ENCODE results near the gene TBC1D2B. TPM values are rescaled to one million over a fixed set of nuclear protein-coding genes. Genes with fewer than 3 reads are reported as not detected.
"Not testable (repeated sequence)": the region's sequence is repeated elsewhere in the genome, so short reads cannot be mapped to it uniquely, and the experiment has no call there.

Gene TBC1D2B
- total and polyA plus RNA-seq, 4 donors = 21.8 to 62.9 (median 38.9) TPM

DNA sequence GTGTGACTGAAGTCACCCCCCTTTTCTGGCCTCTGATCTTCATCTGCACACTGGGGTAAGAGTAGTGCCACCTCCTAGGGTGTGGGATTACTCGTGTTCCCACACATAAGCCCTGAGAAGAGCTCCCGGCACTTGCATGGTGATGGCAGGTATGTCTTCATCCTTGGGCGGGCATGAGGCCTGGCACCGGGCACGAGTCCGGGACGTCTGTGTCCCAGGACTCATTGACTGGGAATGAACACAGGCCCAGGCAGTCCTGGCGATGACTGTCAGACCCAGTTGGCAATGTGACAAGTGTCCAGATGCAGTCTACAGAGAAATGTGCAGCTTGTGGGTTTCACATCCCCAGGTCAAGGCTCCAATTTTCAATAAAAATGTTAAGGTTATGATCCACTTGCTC is 78.9 kb downstream of the TBC1D2B start:
- Histone ChIP-seq H3K4me1 (ENCODE audit: control insufficient read depth in 5 of 5, insufficient read depth in 5 of 5, low read length in 5 of 5) (peaks cover 0 to 20% (median 8%) of the 10 kb centered on the region in 5 donors), H3K27me3 (ENCODE audit: control insufficient read depth in 3 of 3, insufficient read depth in 3 of 3, low read length in 2 of 3) (no peaks in the 10 kb centered on the region), H3K9ac (ENCODE audit: insufficient read depth in 1 of 2, low read length in 2 of 2) (no peak overlapping the region), H3K4me3 (no peak overlapping the region), H3K9me3 (ENCODE audit: control insufficient read depth in 4 of 4, insufficient read depth in 3 of 4, low read length in 3 of 4) (no peaks in the 10 kb centered on the region), H3K36me3 (ENCODE audit: control insufficient read depth in 4 of 4, insufficient read depth in 4 of 4, low read length in 4 of 4) (peaks cover 0 to 48% (median 30%) of the 10 kb centered on the region in 4 donors), H3K27ac (ENCODE audit: low read depth in 1 of 2, low read length in 1 of 2) (no peak overlapping the region)
- TF ChIP-seq, protein P1, sequence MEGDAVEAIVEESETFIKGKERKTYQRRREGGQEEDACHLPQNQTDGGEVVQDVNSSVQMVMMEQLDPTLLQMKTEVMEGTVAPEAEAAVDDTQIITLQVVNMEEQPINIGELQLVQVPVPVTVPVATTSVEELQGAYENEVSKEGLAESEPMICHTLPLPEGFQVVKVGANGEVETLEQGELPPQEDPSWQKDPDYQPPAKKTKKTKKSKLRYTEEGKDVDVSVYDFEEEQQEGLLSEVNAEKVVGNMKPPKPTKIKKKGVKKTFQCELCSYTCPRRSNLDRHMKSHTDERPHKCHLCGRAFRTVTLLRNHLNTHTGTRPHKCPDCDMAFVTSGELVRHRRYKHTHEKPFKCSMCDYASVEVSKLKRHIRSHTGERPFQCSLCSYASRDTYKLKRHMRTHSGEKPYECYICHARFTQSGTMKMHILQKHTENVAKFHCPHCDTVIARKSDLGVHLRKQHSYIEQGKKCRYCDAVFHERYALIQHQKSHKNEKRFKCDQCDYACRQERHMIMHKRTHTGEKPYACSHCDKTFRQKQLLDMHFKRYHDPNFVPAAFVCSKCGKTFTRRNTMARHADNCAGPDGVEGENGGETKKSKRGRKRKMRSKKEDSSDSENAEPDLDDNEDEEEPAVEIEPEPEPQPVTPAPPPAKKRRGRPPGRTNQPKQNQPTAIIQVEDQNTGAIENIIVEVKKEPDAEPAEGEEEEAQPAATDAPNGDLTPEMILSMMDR (IDR thresholded peaks at IDR 0.05; ENCODE audit: control extremely low read depth, extremely low read depth) = no peak
- WGBS, 2 donors = 93 to 97% methylated on average over 8 of the region's 8 CpGs
- ATAC-seq (ENCODE audit: insufficient read depth, low FRiP score) (no peak), DNase-seq (no peak)

DNA sequence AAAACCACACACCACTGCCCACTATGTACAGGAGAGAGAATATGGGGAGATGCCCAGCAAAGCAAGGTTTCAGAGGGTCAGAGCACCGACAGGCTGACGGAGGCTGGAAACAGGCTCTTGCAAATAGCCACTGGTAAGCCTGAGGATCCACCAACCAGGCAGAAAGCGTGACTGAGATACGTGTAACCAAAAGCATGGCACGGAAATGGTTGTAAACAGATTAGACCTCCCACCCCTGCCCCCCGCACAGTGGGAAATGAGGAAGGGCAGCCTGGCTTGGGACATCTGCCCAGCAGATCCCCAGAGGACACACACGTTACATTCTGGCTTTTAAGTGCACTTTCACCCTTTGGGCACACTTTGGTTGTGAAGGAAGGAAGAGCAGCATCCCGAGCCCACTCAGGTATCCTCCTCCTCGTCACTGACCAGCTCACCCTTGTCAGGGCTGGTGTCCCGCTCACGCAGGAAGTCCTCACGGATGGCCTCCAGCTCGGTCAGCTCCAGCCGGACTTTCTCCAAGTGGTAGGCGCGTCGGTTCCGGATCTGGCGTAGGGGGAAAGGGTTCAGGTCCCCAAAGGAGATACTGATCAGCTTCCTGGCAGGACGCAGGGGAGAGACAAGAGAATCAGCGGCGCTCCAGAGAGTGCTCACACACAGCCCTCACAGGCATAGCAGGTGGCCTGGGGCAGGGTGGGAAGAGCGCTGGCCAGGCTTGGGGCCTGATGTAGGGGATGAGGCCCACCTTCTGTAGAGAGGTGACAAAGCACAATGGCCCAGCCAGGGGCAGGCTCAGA is 79.6 kb downstream of the TBC1D2B start:
- H3K9ac ChIP-seq (ENCODE audit: insufficient read depth in 1 of 2, low read length in 2 of 2); H3K4me3 ChIP-seq; ATAC-seq (ENCODE audit: insufficient read depth, low FRiP score); H3K27me3 ChIP-seq (ENCODE audit: control insufficient read depth in 3 of 3, insufficient read depth in 3 of 3, low read length in 2 of 3); H3K9me3 ChIP-seq (ENCODE audit: control insufficient read depth in 4 of 4, insufficient read depth in 3 of 4, low read length in 3 of 4); H3K27ac ChIP-seq (ENCODE audit: low read depth in 1 of 2, low read length in 1 of 2); DNase-seq: not testable (repeated sequence)
- 90% methylated on average over 22 to 23 of the region's 23 CpGs for WGBS, 2 donors
- peaks cover 0 to 42% (median 25%) of the 10 kb centered on the region in 4 donors for H3K36me3 ChIP-seq (ENCODE audit: control insufficient read depth in 4 of 4, insufficient read depth in 4 of 4, low read length in 4 of 4)
- H3K4me1 ChIP-seq (ENCODE audit: control insufficient read depth in 5 of 5, insufficient read depth in 5 of 5, low read length in 5 of 5) = peaks cover 0 to 20% (median 7%) of the 10 kb centered on the region in 5 donors

DNA sequence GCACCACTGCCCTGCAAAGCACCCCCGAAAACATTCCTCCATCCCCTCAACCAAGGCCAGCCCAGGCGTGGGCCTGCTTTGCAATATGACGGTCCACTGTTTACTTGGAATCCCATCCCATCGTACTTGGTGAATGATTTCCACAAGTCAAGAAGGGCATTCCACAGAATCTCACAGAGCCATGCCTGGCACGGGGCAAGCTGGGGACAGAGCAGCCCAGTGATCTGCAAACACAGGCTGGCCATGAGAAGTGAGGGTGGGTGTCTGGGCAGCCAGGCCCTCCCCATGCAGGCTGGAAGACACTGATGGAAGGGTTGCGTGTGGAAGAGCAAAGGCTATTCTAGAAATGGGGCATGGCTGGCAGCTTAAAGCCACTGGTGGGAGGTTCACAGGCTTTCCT is 80.3 kb downstream of the TBC1D2B start:
- not testable (repeated sequence) for H3K27me3 ChIP-seq (ENCODE audit: control insufficient read depth in 3 of 3, insufficient read depth in 3 of 3, low read length in 2 of 3); H3K4me3 ChIP-seq; H3K9me3 ChIP-seq (ENCODE audit: control insufficient read depth in 4 of 4, insufficient read depth in 3 of 4, low read length in 3 of 4); H3K27ac ChIP-seq (ENCODE audit: low read depth in 1 of 2, low read length in 1 of 2); DNase-seq; H3K9ac ChIP-seq (ENCODE audit: insufficient read depth in 1 of 2, low read length in 2 of 2); ATAC-seq (ENCODE audit: insufficient read depth, low FRiP score)
- Histone ChIP-seq H3K36me3 (ENCODE audit: control insufficient read depth in 4 of 4, insufficient read depth in 4 of 4, low read length in 4 of 4) (peaks cover 0 to 38% (median 22%) of the 10 kb centered on the region in 4 donors), H3K4me1 (ENCODE audit: control insufficient read depth in 5 of 5, insufficient read depth in 5 of 5, low read length in 5 of 5) (peaks cover 2 to 23% (median 8%) of the 10 kb centered on the region in 5 donors)
- WGBS, 2 donors = 81 to 98% methylated on average over 5 to 6 of the region's 6 CpGs

DNA sequence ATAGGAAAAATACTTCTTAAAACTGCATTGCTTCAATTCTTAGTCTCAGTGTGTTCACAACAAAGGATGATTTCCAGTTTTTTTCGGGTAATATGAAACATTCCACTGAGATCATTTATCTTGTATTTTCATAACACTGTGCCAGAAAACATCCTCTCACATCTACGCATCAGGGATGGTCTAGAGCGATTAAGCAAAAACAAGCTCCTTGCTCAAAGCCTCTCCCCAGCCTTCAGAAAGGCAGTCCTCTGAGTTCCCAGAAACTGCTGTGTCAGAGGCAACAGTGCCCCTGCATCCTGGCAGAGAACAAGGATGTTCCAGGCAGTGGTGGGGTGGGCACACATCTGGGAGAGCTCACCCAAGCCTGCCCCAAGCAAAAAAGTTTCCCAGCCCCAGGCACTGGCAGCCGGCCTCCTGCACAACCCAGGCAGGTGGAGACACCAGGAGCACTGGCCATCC is 80.8 kb downstream of the TBC1D2B start:
- Histone ChIP-seq H3K4me1 (ENCODE audit: control insufficient read depth in 5 of 5, insufficient read depth in 5 of 5, low read length in 5 of 5) (peaks cover 4 to 28% (median 8%) of the 10 kb centered on the region in 5 donors), H3K36me3 (ENCODE audit: control insufficient read depth in 4 of 4, insufficient read depth in 4 of 4, low read length in 4 of 4) (peaks cover 0 to 38% (median 19%) of the 10 kb centered on the region in 4 donors)
- H3K4me3 ChIP-seq; H3K27me3 ChIP-seq (ENCODE audit: control insufficient read depth in 3 of 3, insufficient read depth in 3 of 3, low read length in 2 of 3); H3K9ac ChIP-seq (ENCODE audit: insufficient read depth in 1 of 2, low read length in 2 of 2); ATAC-seq (ENCODE audit: insufficient read depth, low FRiP score); H3K27ac ChIP-seq (ENCODE audit: low read depth in 1 of 2, low read length in 1 of 2); H3K9me3 ChIP-seq (ENCODE audit: control insufficient read depth in 4 of 4, insufficient read depth in 3 of 4, low read length in 3 of 4): not testable (repeated sequence)
- DNase-seq = peak in 2 of 3 donors; percentile 44 to 50
- 81 to 82% methylated on average over 4 of the region's 4 CpGs for WGBS, 2 donors

DNA sequence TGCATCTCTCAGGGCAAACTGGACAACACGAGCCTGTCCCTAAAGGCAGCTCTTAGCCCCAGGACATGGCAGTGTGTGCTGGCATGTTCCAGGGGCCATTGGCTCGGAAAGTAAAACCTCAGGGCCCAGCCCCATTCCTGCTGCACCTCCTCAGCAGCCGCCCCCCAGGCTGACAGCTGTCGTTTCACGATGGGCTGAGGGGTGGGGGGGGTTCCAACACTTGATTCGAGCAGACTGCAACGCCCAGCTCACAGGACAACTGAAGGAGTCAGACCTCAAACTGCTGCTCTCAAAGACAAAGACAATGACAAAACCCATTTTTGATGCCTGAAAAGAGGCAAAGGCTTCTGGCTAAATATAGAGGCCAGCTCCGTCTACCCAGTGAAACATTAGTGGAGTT is 81.3 kb downstream of the TBC1D2B start:
- H3K4me3 ChIP-seq; H3K9ac ChIP-seq (ENCODE audit: insufficient read depth in 1 of 2, low read length in 2 of 2); ATAC-seq (ENCODE audit: insufficient read depth, low FRiP score); H3K27me3 ChIP-seq (ENCODE audit: control insufficient read depth in 3 of 3, insufficient read depth in 3 of 3, low read length in 2 of 3); DNase-seq; H3K9me3 ChIP-seq (ENCODE audit: control insufficient read depth in 4 of 4, insufficient read depth in 3 of 4, low read length in 3 of 4): not testable (repeated sequence)
- 78 to 83% methylated on average over 7 to 8 of the region's 8 CpGs for WGBS, 2 donors
- peak overlapping the region in 1 of 2 donors; percentile 56 for H3K27ac ChIP-seq (ENCODE audit: low read depth in 1 of 2, low read length in 1 of 2)
- H3K4me1 ChIP-seq (ENCODE audit: control insufficient read depth in 5 of 5, insufficient read depth in 5 of 5, low read length in 5 of 5) = peaks cover 4 to 32% (median 10%) of the 10 kb centered on the region in 5 donors
- H3K36me3 ChIP-seq (ENCODE audit: control insufficient read depth in 4 of 4, insufficient read depth in 4 of 4, low read length in 4 of 4) = peaks cover 0 to 36% (median 14%) of the 10 kb centered on the region in 4 donors

DNA sequence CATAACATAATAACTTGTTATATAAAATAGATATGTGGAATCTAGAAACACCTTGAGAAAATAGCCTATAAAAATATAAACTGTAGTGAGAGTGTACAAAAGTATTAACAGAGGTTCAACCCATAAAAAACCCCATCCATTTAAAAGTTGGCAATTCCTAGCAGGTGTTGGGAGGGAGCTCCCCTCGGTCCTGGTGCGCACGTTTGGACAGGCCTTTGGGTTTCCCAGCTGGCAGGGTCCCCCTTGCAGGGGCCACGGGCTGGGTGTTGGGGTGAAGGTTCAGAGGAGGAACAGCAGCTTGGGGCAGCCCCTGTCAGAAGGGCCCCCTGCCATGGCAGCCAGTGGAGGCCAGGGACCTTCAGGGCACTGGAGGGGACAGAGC is 82.0 kb downstream of the TBC1D2B start:
- H3K9ac ChIP-seq (ENCODE audit: insufficient read depth in 1 of 2, low read length in 2 of 2); DNase-seq; H3K4me3 ChIP-seq; ATAC-seq (ENCODE audit: insufficient read depth, low FRiP score); H3K27ac ChIP-seq (ENCODE audit: low read depth in 1 of 2, low read length in 1 of 2); H3K9me3 ChIP-seq (ENCODE audit: control insufficient read depth in 4 of 4, insufficient read depth in 3 of 4, low read length in 3 of 4); H3K27me3 ChIP-seq (ENCODE audit: control insufficient read depth in 3 of 3, insufficient read depth in 3 of 3, low read length in 2 of 3): not testable (repeated sequence)
- WGBS, 2 donors = 60 to 85% methylated on average over 3 to 4 of the region's 4 CpGs
- Histone ChIP-seq H3K36me3 (ENCODE audit: control insufficient read depth in 4 of 4, insufficient read depth in 4 of 4, low read length in 4 of 4) (peaks cover 0 to 33% (median 9%) of the 10 kb centered on the region in 4 donors), H3K4me1 (ENCODE audit: control insufficient read depth in 5 of 5, insufficient read depth in 5 of 5, low read length in 5 of 5) (peaks cover 4 to 39% (median 13%) of the 10 kb centered on the region in 5 donors)

DNA sequence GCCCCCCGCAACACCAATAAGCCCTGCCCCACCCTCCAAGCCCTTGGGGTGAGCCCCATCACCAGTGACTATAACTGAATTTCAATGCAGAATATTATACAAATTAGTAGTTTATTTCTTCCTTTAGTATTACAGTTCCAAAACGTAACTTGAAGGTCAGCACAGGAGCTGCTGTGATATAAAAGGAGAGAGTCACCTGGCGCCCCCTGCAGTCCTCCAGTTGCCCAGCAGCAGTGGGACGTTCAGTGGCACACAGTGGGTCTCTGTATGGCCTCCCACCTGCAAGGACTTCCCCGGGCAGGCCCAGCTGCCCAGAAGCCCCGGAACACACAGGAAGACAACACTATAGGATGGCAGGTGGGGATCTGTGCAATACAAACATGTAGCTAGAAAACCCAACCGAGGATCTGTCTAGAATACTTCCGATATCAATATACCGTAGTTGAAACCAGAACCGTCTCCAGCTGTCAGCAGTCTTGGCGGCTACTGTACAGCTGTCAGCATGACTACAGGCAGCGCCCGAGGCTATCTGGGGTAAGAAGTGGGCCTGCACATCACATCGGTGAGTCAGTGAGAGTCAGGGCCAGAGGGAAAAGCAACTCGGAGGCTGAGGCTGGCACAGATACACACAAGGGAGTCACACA is 82.5 kb downstream of the TBC1D2B start:
- peaks cover 0 to 30% (median 8%) of the 10 kb centered on the region in 4 donors for H3K36me3 ChIP-seq (ENCODE audit: control insufficient read depth in 4 of 4, insufficient read depth in 4 of 4, low read length in 4 of 4)
- H3K4me1 ChIP-seq (ENCODE audit: control insufficient read depth in 5 of 5, insufficient read depth in 5 of 5, low read length in 5 of 5) = peaks cover 4 to 44% (median 18%) of the 10 kb centered on the region in 5 donors
- WGBS, 2 donors = 75 to 88% methylated on average over 15 of the region's 15 CpGs
- ATAC-seq (ENCODE audit: insufficient read depth, low FRiP score) = peak; percentile 21
- not testable (repeated sequence) for H3K9me3 ChIP-seq (ENCODE audit: control insufficient read depth in 4 of 4, insufficient read depth in 3 of 4, low read length in 3 of 4); H3K4me3 ChIP-seq; DNase-seq; H3K9ac ChIP-seq (ENCODE audit: insufficient read depth in 1 of 2, low read length in 2 of 2); H3K27me3 ChIP-seq (ENCODE audit: control insufficient read depth in 3 of 3, insufficient read depth in 3 of 3, low read length in 2 of 3); H3K27ac ChIP-seq (ENCODE audit: low read depth in 1 of 2, low read length in 1 of 2)

All from lung (tissue), 12 donors.